OCI-LY1 (cell line): Measurements from ENCODE around the gene ADAMTS9.

Experiments used
- CTCF ChIP-seq: fragments of 200-600 bp; sonication (generic), shearing (Covaris generic); IDR thresholded peaks from 2 replicates; pipeline ENCODE4 v1.5.1; 2017; ENCODE audit warnings: mild to moderate bottlenecking, antibody characterized with exemption, low read length, moderate library complexity, mixed read lengths
- EZH2 ChIP-seq: fragments of 200-600 bp; sonication (generic), shearing (Covaris generic); IDR thresholded peaks from 2 replicates; pipeline ENCODE4 v1.8.0; 2017; ENCODE audit warnings: borderline replicate concordance, mixed run types, mild to moderate bottlenecking, antibody characterized with exemption, low read length, moderate library complexity, mixed read lengths

- TF ChIP-seq CTCF (no peak), EZH2 (no peak)
Measured at GRCh38 chr3:64576211-64576775, 111.5 kb downstream of the ADAMTS9 start.
